ENCODE data around the gene C1QL3. TPM values are rescaled to one million over a fixed set of nuclear protein-coding genes. Genes with fewer than 3 reads are reported as not detected.

Gene C1QL3
- polyA plus RNA-seq, 3 donors = 0.30 TPM; not detected in 2

DNA sequence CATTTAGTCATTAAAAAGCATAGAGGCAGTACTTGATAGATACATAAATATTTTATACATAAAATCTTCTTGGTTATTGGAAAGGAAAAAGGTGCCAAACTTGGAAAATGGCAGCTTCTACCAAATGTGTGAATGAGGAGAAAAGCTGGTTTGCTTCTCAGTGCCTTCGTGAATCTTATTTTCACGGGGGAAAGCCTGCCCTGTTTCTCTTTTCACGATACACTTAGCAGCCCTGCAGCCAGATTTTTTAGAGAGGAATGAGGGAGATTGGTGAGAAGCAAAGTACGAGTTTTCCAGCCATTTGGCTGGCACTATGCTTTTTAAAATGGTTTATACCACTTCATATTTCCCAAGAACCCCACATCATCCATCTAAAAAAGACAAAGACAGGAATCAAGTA is 22.9 kb upstream of the C1QL3 start:
- TF ChIP-seq, protein P1, sequence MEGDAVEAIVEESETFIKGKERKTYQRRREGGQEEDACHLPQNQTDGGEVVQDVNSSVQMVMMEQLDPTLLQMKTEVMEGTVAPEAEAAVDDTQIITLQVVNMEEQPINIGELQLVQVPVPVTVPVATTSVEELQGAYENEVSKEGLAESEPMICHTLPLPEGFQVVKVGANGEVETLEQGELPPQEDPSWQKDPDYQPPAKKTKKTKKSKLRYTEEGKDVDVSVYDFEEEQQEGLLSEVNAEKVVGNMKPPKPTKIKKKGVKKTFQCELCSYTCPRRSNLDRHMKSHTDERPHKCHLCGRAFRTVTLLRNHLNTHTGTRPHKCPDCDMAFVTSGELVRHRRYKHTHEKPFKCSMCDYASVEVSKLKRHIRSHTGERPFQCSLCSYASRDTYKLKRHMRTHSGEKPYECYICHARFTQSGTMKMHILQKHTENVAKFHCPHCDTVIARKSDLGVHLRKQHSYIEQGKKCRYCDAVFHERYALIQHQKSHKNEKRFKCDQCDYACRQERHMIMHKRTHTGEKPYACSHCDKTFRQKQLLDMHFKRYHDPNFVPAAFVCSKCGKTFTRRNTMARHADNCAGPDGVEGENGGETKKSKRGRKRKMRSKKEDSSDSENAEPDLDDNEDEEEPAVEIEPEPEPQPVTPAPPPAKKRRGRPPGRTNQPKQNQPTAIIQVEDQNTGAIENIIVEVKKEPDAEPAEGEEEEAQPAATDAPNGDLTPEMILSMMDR (IDR thresholded peaks at IDR 0.05) = no peak
- peaks cover 5 to 14% (median 7%) of the 10 kb centered on the region in 3 donors for H3K27me3 Mint-ChIP-seq (ENCODE audit: low read depth in 3 of 3)

DNA sequence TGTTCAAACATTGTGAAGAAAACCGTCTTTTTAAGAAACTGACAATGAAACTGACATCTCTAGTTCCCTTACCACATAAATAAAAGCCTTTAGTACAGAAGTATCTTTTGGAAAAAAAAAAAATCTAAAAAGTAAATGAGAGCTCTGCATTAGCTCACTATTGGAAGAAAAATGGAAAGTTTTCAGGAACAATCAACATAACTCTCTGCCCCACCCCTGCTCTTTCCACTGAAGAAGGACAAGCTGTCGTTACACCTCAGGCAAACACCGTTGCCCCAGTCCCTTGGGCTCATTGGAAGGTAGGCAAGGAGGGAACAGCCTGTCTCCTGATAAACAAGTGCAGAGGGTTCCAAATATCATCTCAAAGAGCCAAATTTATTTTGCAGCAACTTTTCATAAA is 22.4 kb upstream of the C1QL3 start:
- 94% methylated on average over 2 of the region's 3 CpGs for WGBS (ENCODE audit: insufficient coverage)
- no peaks in the 10 kb centered on the region for H3K79me2 ChIP-seq (ENCODE audit: insufficient read depth, low read length)
- no peak for DNase-seq
- H3K4me3 ChIP-seq (replicated peaks in 1 of 3; ENCODE audit: low read depth in 2 of 3, low read length in 3 of 3) = no peak overlapping the region
- Mint-ChIP-seq H3K27ac (no peak overlapping the region), H3K27me3 (ENCODE audit: low read depth in 3 of 3) (peaks cover 5 to 14% (median 6%) of the 10 kb centered on the region in 3 donors), H3K4me1 (no peaks in the 10 kb centered on the region), H3K9me3 (no peaks in the 10 kb centered on the region), H3K4me3 (no peak overlapping the region), H3K36me3 (no peaks in the 10 kb centered on the region)
- no peak overlapping the region for H3K4me2 ChIP-seq (replicated peaks; ENCODE audit: extremely low read depth, low read length, poor library complexity, severe bottlenecking)
- H3K36me3 ChIP-seq (replicated peaks in 1 of 2; ENCODE audit: control insufficient read depth in 1 of 2, insufficient read depth in 2 of 2, low read length in 2 of 2) = no peaks in the 10 kb centered on the region
- H3K9me3 ChIP-seq (replicated peaks in 1 of 2; ENCODE audit: control insufficient read depth in 1 of 2, insufficient read depth in 1 of 2, low read length in 2 of 2) = no peaks in the 10 kb centered on the region
- no peak overlapping the region for H2AFZ ChIP-seq (ENCODE audit: insufficient read depth, low read depth, low read length, poor library complexity, severe bottlenecking)
- TF ChIP-seq, protein P1 (IDR thresholded peaks at IDR 0.05) = no peak
- no peak overlapping the region for H3K9ac ChIP-seq (ENCODE audit: insufficient read depth, low read length, poor library complexity, severe bottlenecking)
- no peak overlapping the region for H3K27ac ChIP-seq (ENCODE audit: low read depth in 1 of 2, low read length in 2 of 2)
- intact Hi-C loops (cut with micrococcal nuclease) = no loop called here
- no peaks in the 10 kb centered on the region for H4K20me1 ChIP-seq (ENCODE audit: insufficient read depth, low read length)
- H3K4me1 ChIP-seq (ENCODE audit: control insufficient read depth in 1 of 2, insufficient read depth in 2 of 2, low read length in 2 of 2) = no peaks in the 10 kb centered on the region
- H3K27me3 ChIP-seq (ENCODE audit: control insufficient read depth in 2 of 2, insufficient read depth in 2 of 2, low read length in 2 of 2) = no peaks in the 10 kb centered on the region

More for the DNA sequence above, 22.9 kb upstream of the C1QL3 start:
- Histone ChIP-seq H3K79me2 (ENCODE audit: insufficient read depth, low read length) (no peaks in the 10 kb centered on the region), H3K9me3 (replicated peaks in 1 of 2; ENCODE audit: control insufficient read depth in 1 of 2, insufficient read depth in 1 of 2, low read length in 2 of 2) (no peaks in the 10 kb centered on the region), H3K27me3 (ENCODE audit: control insufficient read depth in 2 of 2, insufficient read depth in 2 of 2, low read length in 2 of 2) (no peaks in the 10 kb centered on the region), H3K4me3 (replicated peaks in 1 of 3; ENCODE audit: low read depth in 2 of 3, low read length in 3 of 3) (no peak overlapping the region), H2AFZ (ENCODE audit: insufficient read depth, low read depth, low read length, poor library complexity, severe bottlenecking) (no peak overlapping the region), H3K4me1 (ENCODE audit: control insufficient read depth in 1 of 2, insufficient read depth in 2 of 2, low read length in 2 of 2) (no peaks in the 10 kb centered on the region), H4K20me1 (ENCODE audit: insufficient read depth, low read length) (no peaks in the 10 kb centered on the region), H3K36me3 (replicated peaks in 1 of 2; ENCODE audit: control insufficient read depth in 1 of 2, insufficient read depth in 2 of 2, low read length in 2 of 2) (no peaks in the 10 kb centered on the region), H3K4me2 (replicated peaks; ENCODE audit: extremely low read depth, low read length, poor library complexity, severe bottlenecking) (no peak overlapping the region), H3K27ac (ENCODE audit: low read depth in 1 of 2, low read length in 2 of 2) (no peak overlapping the region), H3K9ac (ENCODE audit: insufficient read depth, low read length, poor library complexity, severe bottlenecking) (no peak overlapping the region)
- Mint-ChIP-seq H3K36me3 (no peaks in the 10 kb centered on the region), H3K4me1 (no peaks in the 10 kb centered on the region), H3K9me3 (no peaks in the 10 kb centered on the region), H3K27ac (no peak overlapping the region), H3K4me3 (no peak overlapping the region)
- no peak for DNase-seq
- intact Hi-C loops (cut with micrococcal nuclease) = no loop called here
- WGBS (ENCODE audit: insufficient coverage) = no CpG with 5 or more reads among the region's 4 CpGs
